Head of caudate nucleus (tissue), 42 donors: ENCODE measurements around the gene AGBL1.

Source experiments
- DNase-seq, 42 donors: peaks; one replicate each; pipeline versions ENCODE4 v3.0.0 to v3.0.0-alpha.2; 2020 to 2021; ENCODE audit warnings: mixed read lengths in 7 of 42
- intact Hi-C: fragments of 100-400 bp; cut with DNase I; formaldehyde crosslinking; loops from one replicate; pipeline ENCODE4 v1.15.0; 2022

Gene AGBL1

DNA sequence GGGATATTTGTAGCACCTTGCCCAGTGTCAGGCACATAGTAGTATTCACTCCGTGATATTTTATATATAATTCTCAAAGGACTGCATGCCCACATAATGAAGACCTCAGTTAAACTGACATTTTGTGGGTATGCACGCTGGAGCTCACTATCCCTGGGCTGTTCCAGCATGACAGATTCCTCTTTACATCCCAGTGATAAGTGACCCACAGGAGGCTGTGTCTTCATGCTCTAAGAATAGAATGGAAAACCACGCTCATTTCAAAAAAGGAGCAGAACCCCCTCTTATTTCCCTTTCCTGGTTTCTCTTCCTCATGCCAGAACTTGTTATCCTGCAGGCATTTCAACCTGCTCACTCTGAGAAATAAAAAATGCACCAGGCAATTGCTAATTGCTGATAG, 717.5 kb downstream of the AGBL1 start:
- DNase-seq, result no peak
- intact Hi-C loops, result no loop called here

DNA sequence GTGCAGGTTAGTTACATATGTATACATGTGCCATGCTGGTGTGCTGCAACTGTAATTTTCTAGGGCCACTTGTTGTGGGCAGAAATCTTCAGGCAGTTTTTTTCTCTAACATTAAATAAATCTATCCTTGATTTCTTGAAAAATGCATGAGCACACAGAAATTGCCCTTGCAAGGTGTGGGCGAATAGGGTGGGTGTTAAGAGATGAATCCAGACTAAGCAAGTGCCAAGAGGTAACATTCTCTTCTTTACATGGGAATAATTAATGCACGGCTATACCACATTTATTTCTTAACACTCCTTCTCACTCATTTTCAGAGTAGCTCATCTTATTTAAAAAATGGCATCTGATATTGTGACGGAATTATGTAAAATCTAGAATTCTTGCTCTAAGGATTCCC, 719.6 kb downstream of the AGBL1 start:
- DNase-seq, result peak in 34 of 42 donors; percentile 1 to 72 (median 31)
- intact Hi-C loops, result no loop called here

GRCh38 chr15:86802244-86802643, 722.6 kb downstream of the AGBL1 start:
- intact Hi-C loops, result no loop called here

DNA sequence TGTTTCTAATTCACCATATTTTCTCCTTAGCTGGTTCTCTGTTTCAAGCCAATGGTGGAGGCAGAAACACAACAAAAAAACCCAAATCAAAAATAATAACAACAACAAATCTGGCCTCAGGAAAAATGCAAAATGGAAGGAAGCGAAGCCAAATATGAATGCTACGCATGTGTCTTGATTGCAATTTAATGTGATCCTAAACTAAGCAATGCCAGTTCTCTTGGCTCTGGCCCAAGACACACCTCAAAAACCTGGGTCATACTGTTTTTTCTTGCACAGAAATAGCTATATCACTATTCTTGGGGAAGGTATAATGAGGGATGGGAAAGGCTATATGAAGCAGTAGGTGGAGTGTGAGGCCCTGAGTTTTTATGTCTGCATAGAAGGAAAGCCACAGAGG, 724.7 kb downstream of the AGBL1 start:
- intact Hi-C loops, result no loop called here
- no peak for DNase-seq

More at GRCh38 chr15:86802244-86802643, 722.6 kb downstream of the AGBL1 start:
- no peak for DNase-seq

GRCh38 chr15:86810329-86810728, 730.7 kb downstream of the AGBL1 start:
- intact Hi-C loops, result no loop called here
- DNase-seq, result no peak

DNA sequence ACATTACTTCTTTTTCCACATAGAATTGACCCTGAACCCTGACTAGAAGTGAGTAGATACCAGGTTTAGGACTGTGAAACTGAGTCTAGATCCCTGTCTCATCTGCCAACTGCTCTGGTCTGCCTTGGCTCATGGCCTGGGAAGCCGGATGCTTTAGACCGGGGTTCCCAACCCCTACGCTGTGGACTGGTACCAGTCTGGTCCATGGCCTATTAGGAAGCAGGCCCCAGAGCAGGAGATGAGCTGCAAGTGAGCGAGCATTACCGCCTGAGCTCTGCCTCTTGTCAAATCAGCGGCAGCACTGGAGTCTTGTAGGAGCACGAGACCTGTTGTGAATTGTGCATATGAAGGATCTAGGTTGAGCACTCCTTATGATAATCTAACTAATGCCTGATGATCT, 734.2 kb downstream of the AGBL1 start:
- intact Hi-C loops, result no loop called here
- DNase-seq, result no peak

- intact Hi-C loops, result no loop called here
- no peak for DNase-seq
These were observed 749.6 kb downstream of the AGBL1 start for GRCh38 chr15:86829245-86829644.

DNA sequence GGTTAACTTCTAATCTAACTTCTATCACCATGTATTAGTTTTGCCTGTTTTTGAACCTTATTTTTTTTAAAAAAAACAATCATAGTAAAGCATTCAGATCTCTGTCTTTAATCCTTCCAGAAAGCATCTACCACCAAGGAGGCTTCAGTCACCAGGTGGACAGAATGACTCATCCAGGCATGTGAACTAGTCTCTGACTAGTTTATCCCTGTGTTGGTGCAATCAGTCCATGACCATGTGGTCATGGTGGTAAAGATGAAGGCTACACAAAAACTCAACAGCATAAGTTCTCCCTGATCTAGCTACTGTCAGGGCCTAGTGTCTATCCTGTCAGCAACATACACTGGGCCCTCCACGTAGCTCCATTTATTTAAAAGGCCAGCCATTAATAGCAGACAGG, 750.6 kb downstream of the AGBL1 start:
- no peak for DNase-seq
- intact Hi-C loops, result no loop called here

DNA sequence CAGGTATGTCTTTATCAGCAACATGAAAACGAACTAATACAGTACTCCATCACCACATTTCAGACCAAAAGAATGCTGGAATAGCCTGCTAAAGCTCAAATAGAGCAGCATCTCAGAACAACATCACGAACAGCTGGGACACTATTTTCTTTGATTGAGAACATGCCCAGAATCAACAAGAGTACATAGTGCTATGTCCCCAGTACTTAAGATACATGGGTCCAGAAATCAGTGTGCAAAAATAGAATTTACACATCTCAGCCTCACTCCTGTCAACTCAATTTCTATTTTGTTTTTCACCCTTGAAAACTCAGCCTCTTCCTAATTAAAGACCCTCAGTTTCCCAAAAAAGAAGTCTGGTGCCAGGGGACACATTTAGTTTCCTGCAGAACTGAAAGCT, 753.9 kb downstream of the AGBL1 start:
- intact Hi-C loops, result no loop called here
- DNase-seq, result no peak

DNA sequence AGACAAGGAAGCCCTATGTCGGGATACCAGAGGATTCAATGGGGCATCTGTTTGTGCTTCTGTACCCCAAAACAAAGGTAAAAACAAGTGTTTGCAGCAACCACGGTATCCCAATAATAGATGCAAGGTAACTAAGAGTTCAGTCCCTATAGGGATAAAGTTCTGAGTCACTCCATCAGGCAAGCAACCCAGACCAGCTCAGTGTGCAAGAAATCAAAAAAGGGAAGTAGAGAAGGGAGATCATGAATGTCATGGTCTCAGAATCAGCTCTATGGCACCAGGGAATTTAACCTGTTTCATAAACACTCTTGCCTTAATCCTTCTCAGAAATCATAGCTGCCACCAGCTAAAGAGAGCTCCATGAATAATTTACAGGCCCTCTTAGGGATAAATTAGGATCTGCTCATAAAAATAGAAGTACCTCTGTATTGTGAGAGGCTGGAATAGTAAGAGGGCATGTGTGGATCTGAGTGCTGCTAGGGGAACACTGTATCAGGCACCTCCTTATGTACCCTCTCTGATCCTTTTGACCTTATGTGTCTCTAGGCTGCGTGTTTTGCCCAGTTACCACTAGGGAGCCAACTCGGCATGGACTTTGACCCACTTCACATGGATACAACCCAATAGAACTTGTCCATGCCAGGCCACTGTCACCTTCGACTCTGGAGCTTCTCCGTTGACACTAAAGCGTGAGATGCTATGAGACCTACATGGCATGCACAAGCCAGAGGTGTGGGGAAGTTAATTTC, 754.6 kb downstream of the AGBL1 start:
- no peak for DNase-seq
- intact Hi-C loops, result no loop called here

DNA sequence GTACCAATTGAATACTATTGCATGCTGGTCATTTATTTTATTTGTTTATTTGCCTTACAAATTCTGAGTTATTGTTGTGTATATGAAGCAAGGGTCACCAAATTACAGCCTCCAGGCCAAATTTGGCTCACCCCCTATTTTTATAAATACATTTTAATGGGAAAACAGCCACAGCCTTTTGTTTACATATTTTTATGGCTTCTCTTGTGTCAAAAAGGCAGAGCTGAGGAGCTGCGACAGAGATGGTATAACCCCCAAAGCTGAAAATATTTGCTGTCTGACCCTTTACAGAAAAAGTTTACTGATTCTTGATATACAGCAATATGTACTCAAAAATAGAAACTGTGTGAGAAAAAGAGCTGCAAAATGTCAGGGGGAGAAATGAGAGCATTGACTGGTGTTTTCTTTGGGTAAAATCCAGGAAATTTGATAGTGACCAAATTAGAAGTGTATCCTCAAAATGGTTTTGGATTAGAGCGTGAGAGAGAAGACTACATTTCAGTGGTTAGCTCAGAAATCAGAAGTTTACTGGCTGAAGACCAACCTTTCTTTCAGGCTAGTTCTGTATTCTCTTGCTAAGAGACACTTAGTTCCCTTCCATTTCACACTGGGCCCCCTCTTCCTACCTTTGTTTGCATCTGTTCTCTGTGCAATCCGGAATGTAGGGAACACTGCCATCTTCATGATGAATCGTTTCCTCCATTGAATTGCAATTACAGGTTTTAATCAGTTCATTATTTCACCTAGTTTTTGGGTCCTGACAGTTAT, 757.8 kb downstream of the AGBL1 start:
- intact Hi-C loops, result no loop called here
- no peak for DNase-seq

DNA sequence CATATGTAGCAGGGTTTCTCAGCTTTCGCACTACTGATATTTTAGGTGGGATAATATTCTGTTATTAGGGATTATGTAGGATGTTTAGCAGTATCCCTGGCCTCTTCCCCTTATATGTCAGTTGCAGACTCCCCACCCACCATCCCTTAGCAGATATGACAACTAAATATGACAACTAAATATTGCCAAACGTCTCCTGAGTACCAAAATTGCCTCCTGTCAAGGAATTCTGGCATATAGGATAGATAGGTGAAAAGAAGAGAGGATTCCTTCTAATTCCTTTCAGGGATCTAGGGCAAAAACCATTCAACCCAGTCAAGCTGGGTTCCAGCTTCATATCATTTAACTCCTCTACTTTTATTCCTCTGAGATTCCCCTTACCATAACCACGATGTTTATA, 759.8 kb downstream of the AGBL1 start:
- DNase-seq, result no peak
- intact Hi-C loops, result no loop called here

DNA sequence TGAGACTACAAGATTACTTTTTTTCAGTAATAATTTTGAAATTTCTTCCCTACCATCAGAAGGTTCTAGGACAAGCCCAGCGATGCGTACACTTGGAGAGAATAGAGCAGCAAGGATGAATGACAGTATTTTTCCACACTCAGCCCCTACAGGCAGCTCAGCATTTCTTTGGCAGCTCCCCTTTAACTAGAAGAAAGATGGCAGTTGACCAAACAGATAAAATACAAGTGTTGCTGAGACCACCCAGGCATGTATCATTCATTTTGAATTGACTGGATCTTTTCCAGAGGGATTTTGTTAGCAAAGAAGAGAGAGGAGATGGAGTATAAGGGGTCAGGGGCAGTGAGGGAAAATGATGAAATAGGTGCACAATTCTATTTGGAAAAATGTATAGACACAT, 761.3 kb downstream of the AGBL1 start:
- intact Hi-C loops, result no loop called here
- no peak for DNase-seq

GRCh38 chr15:86842199-86842598, 762.5 kb downstream of the AGBL1 start:
- intact Hi-C loops, result no loop called here
- DNase-seq, result no peak

DNA sequence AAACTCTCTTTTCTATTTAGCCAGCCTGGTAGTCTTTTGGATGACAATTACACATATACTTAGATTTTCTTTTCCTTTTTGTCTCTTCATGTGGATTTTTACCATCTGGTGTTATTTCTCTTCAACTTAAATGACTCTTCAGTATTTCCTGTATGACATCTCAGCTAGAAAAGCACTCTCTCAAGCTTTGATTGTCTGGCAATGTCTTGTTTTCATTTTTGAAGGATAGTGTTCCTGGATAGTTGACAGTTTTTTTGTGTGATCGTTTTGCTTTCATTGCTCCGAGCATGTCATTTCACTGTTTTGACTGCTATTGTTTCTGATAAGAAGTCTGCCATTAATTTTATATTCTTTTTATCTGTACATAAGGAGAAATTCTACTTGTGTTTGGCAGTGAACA, 766.4 kb downstream of the AGBL1 start:
- intact Hi-C loops, result no loop called here
- DNase-seq, result no peak

GRCh38 chr15:86849136-86849535, 769.5 kb downstream of the AGBL1 start:
- intact Hi-C loops, result no loop called here
- peak in 2 of 42 donors; percentile 12 to 21 for DNase-seq

GRCh38 chr15:86849558-86850285, 770.1 kb downstream of the AGBL1 start:
- DNase-seq, result peak in 4 of 42 donors; percentile 1 to 48 (median 8)
- intact Hi-C loops, result no loop called here

GRCh38 chr15:86850939-86851338, 771.3 kb downstream of the AGBL1 start:
- intact Hi-C loops, result no loop called here
- no peak for DNase-seq

DNA sequence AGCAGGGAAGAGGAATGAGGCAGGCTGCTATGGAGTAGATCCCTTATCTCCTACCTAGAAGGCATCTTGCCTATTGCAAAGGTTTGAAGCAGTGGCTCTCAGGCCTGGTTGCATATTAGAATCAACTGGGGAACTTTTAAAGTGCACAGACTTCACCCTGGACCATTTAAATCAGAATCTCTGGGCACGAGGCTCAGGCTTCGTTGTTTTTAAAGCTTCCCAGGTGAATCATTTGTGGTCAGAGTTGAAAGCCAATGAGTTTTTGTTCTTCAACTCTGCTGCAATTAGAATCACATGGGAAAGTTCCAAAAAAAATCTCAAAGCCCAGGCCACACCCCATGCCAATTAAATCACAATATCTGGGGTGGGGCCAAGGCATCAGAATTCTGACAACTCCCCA, 773.1 kb downstream of the AGBL1 start:
- intact Hi-C loops, result no loop called here
- DNase-seq, result no peak

DNA sequence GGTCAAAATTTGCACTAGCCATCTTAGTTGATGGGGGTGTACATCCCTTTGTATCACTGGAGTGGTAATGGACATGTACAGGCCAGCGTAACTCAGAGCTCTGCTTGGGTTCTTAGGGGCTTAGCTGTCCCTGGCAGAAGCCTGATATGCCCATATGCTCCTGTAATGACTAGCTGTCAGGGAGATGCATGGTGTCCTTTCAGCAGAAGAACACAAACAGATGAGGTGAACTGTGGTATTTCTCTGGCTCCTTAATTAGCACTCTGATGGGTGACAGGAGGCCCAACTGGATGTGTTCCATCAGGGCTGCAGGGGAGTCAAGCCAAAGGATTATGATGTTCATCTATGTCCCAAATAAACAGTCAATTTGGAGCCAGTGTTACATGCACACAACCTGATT, 774.5 kb downstream of the AGBL1 start:
- intact Hi-C loops, result no loop called here
- DNase-seq, result no peak
